A549 (cell line): ENCODE data around the gene DGAT2.

ENCODE experiments used
- CTCF ChIP-seq: fragments of >200 bp; sonication (Bioruptor Twin); formaldehyde crosslinking; IDR thresholded peaks from 3 replicates; pipeline ENCODE4 v1.5.1; 2016
- ELK1 ChIP-seq: fragments of 150-350 bp; IDR thresholded peaks from 2 replicates; pipeline ENCODE4 v1.6.1; 2014; ENCODE audit warnings: low read depth, mild to moderate bottlenecking, low read length
- EP300 ChIP-seq, 2 experiments: fragments of >200 bp; sonication (Bioruptor Twin); formaldehyde crosslinking; IDR thresholded peaks; 2 replicates in 1 of 2; 3 replicates in 1 of 2; pipeline ENCODE4 v1.6.1; 2016 to 2017
- FOSB ChIP-seq: fragments of 250-450 bp; sonication (Bioruptor Pico); IDR thresholded peaks from 2 replicates; pipeline ENCODE4 v1.5.0; 2020; ENCODE audit warnings: mild to moderate bottlenecking, moderate library complexity
- HDAC2 ChIP-seq: fragments of 200-600 bp; sonication (generic); IDR thresholded peaks from 2 replicates; pipeline ENCODE4 v1.6.1; 2016
- KDM1A ChIP-seq: fragments of 200-600 bp; sonication (generic); IDR thresholded peaks from 2 replicates; pipeline ENCODE4 v1.6.1; 2016; ENCODE audit warnings: low read depth, mild to moderate bottlenecking
- MAX ChIP-seq: IDR thresholded peaks from 2 replicates; pipeline ENCODE4 v1.6.1; 2012
- NFE2L2 ChIP-seq: fragments of 150-350 bp; conservative IDR thresholded peaks from 2 replicates; pipeline ENCODE4 v1.6.1; 2014; ENCODE audit warnings: low read length
- POLR2A ChIP-seq: IDR thresholded peaks from 2 replicates; pipeline ENCODE4 v1.6.1; 2012; ENCODE audit warnings: mild to moderate bottlenecking, low read length
- RAD21 ChIP-seq, 2 experiments: fragments of >200 bp in 1 of 2; sonication (Bioruptor Twin) in 1 of 2; formaldehyde crosslinking in 1 of 2; IDR thresholded peaks in 1 of 2; conservative IDR thresholded peaks in 1 of 2; 2 replicates in 1 of 2; 3 replicates in 1 of 2; pipeline ENCODE4 v1.6.1; 2012 to 2018; ENCODE audit warnings: inconsistent platforms in 1 of 2
- REST ChIP-seq: fragments of 200-600 bp; sonication (generic); IDR thresholded peaks from 2 replicates; pipeline ENCODE4 v1.6.1; 2016; ENCODE audit warnings: antibody characterized with exemption, mild to moderate bottlenecking, moderate library complexity
- SMC3 ChIP-seq: fragments of >200 bp; sonication (Bioruptor Twin); formaldehyde crosslinking; IDR thresholded peaks from 3 replicates; pipeline ENCODE4 v1.6.1; 2018; ENCODE audit warnings: inconsistent platforms
- TP53 ChIP-seq: fragments of 250-450 bp; sonication (Bioruptor Pico); IDR thresholded peaks from 2 replicates; pipeline ENCODE4 v1.5.0; 2021; ENCODE audit warnings: mild to moderate bottlenecking, moderate library complexity
- TF ChIP-seq, protein P1 (sequence below): fragments of 250-450 bp; sonication (Bioruptor Pico); IDR thresholded peaks from 2 replicates; pipeline ENCODE4 v1.5.0; 2021; ENCODE audit warnings: mild to moderate bottlenecking, moderate library complexity, borderline replicate concordance

GRCh38 chr11:75820645-75821044 is 52.1 kb downstream of the DGAT2 start:
- TF ChIP-seq MAX (no peak), RAD21 (conservative IDR thresholded peaks at IDR 0.05 in 1 of 2, IDR thresholded peaks at IDR 0.05 in 1 of 2) (no peak), CTCF (no peak), EP300 (IDR thresholded peaks at IDR 0.05) (no peak), FOSB (CRISPR knock-in tag) (no peak), SMC3 (no peak), POLR2A (no peak), HDAC2 (no peak), TP53 (CRISPR knock-in tag) (no peak), REST (no peak), KDM1A (no peak), NFE2L2 (no peak), ELK1 (no peak)
- TF ChIP-seq, protein P1, sequence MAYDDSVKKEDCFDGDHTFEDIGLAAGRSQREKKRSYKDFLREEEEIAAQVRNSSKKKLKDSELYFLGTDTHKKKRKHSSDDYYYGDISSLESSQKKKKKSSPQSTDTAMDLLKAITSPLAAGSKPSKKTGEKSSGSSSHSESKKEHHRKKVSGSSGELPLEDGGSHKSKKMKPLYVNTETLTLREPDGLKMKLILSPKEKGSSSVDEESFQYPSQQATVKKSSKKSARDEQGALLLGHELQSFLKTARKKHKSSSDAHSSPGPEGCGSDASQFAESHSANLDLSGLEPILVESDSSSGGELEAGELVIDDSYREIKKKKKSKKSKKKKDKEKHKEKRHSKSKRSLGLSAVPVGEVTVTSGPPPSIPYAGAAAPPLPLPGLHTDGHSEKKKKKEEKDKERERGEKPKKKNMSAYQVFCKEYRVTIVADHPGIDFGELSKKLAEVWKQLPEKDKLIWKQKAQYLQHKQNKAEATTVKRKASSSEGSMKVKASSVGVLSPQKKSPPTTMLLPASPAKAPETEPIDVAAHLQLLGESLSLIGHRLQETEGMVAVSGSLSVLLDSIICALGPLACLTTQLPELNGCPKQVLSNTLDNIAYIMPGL, result no peak
